Measurements from ENCODE around the gene GRM4.

Gene GRM4

GRCh38 chr6:33991610-33992009 is 154.3 kb downstream of the GRM4 start:
- no peak for DNase-seq

- DNase-seq = no peak
Observed at GRCh38 chr6:33990061-33990541, 155.8 kb downstream of the GRM4 start.

- DNase-seq = no peak
Observed at GRCh38 chr6:33989016-33989854, 156.7 kb downstream of the GRM4 start.

GRCh38 chr6:33988121-33989015 is 157.5 kb downstream of the GRM4 start:
- no peak for DNase-seq

- no peak for DNase-seq
Observed at GRCh38 chr6:33987531-33988021, 158.3 kb downstream of the GRM4 start.

GRCh38 chr6:33985947-33986346 is 159.9 kb downstream of the GRM4 start:
- DNase-seq = no peak

GRCh38 chr6:33985313-33985751 is 160.6 kb downstream of the GRM4 start:
- no peak for DNase-seq

- no peak for DNase-seq
Observed at GRCh38 chr6:33984466-33985312, 161.2 kb downstream of the GRM4 start.

- DNase-seq = no peak
Observed at GRCh38 chr6:33983721-33984465, 162.0 kb downstream of the GRM4 start.

GRCh38 chr6:33983109-33983716 is 162.7 kb downstream of the GRM4 start:
- DNase-seq = no peak

GRCh38 chr6:33981861-33982260 is 164.0 kb downstream of the GRM4 start:
- DNase-seq = no peak

GRCh38 chr6:33981421-33981820 is 164.5 kb downstream of the GRM4 start:
- DNase-seq = no peak

GRCh38 chr6:33980176-33981175 is 165.4 kb downstream of the GRM4 start:
- no peak for DNase-seq

- no peak for DNase-seq
Observed at GRCh38 chr6:33979750-33980149, 166.1 kb downstream of the GRM4 start.

GRCh38 chr6:33978412-33979150 is 167.3 kb downstream of the GRM4 start:
- DNase-seq = no peak

GRCh38 chr6:33977606-33978411 is 168.1 kb downstream of the GRM4 start:
- no peak for DNase-seq

GRCh38 chr6:33976437-33977360 is 169.2 kb downstream of the GRM4 start:
- DNase-seq = no peak

Data from stimulated activated naive CD4-positive, alpha-beta T cell (primary cell).